Measurements from ENCODE around the gene COL24A1. TPM values are rescaled to one million over a fixed set of nuclear protein-coding genes. Genes with fewer than 3 reads are reported as not detected.
A peak's percentile ranks its signal among the peaks of the same experiment; 100 is the strongest.

Gene COL24A1
- polyA plus RNA-seq, 1 donor, result 1.6 TPM

DNA sequence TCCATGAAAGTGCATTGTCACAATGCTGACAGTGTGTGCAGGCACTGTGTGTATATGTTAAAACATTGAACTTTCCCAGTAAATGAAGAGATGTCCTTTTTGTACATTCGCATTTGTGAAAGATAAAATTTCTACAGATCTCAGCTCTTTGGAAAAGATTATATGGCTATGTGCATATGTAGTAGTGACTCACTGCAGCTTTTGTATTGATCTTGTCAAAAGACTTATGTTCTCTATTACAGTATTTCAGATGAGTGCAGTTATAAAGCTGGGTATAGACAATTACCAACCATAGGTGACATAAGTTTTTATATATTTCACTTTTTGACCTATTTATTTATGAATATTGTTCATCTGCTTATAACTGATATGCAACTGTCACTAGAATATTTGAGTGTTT lies 212.6 kb downstream of the COL24A1 start:
- Histone ChIP-seq H3K36me3 (ENCODE audit: control insufficient read depth, insufficient read depth, low read length) (no peaks in the 10 kb centered on the region), H3K27me3 (ENCODE audit: control insufficient read depth, insufficient read depth, low read length) (no peaks in the 10 kb centered on the region), H3K27ac (ENCODE audit: low read length) (no peak overlapping the region), H3K4me1 (ENCODE audit: control insufficient read depth, insufficient read depth, low read length) (no peaks in the 10 kb centered on the region), H3K4me3 (ENCODE audit: low read length) (no peak overlapping the region), H3K9me3 (ENCODE audit: control insufficient read depth, low read depth, low read length) (no peaks in the 10 kb centered on the region)
- no peak for DNase-seq
- no CpG with 5 or more reads among the region's 1 CpG for whole genome bisulfite sequencing (ENCODE audit: insufficient coverage, low lambda C conversion rate)

GRCh38 chr1:85943526-85943925 lies 213.0 kb downstream of the COL24A1 start:
- no peak overlapping the region for H3K4me3 ChIP-seq (ENCODE audit: low read length)
- no peak overlapping the region for H3K27ac ChIP-seq (ENCODE audit: low read length)
- H3K4me1 ChIP-seq (ENCODE audit: control insufficient read depth, insufficient read depth, low read length), result no peaks in the 10 kb centered on the region
- DNase-seq, result peak in 1 of 2 donors; percentile 50
- H3K36me3 ChIP-seq (ENCODE audit: control insufficient read depth, insufficient read depth, low read length), result no peaks in the 10 kb centered on the region
- no peaks in the 10 kb centered on the region for H3K27me3 ChIP-seq (ENCODE audit: control insufficient read depth, insufficient read depth, low read length)
- H3K9me3 ChIP-seq (ENCODE audit: control insufficient read depth, low read depth, low read length), result no peaks in the 10 kb centered on the region
- WGBS (ENCODE audit: insufficient coverage, low lambda C conversion rate), result 100% methylated on average over 1 of the region's 4 CpGs

- no peaks in the 10 kb centered on the region for H3K4me1 ChIP-seq (ENCODE audit: control insufficient read depth, insufficient read depth, low read length)
- no peaks in the 10 kb centered on the region for H3K27me3 ChIP-seq (ENCODE audit: control insufficient read depth, insufficient read depth, low read length)
- 40% methylated on average over 1 of the region's 2 CpGs for WGBS (ENCODE audit: insufficient coverage, low lambda C conversion rate)
- DNase-seq, result no peak
- H3K9me3 ChIP-seq (ENCODE audit: control insufficient read depth, low read depth, low read length), result no peaks in the 10 kb centered on the region
- H3K27ac ChIP-seq (ENCODE audit: low read length), result no peak overlapping the region
- no peaks in the 10 kb centered on the region for H3K36me3 ChIP-seq (ENCODE audit: control insufficient read depth, insufficient read depth, low read length)
- H3K4me3 ChIP-seq (ENCODE audit: low read length), result no peak overlapping the region
Measured at GRCh38 chr1:85940656-85941306, 215.8 kb downstream of the COL24A1 start.

GRCh38 chr1:85938829-85939228 lies 217.7 kb downstream of the COL24A1 start:
- no peaks in the 10 kb centered on the region for H3K27me3 ChIP-seq (ENCODE audit: control insufficient read depth, insufficient read depth, low read length)
- no peaks in the 10 kb centered on the region for H3K36me3 ChIP-seq (ENCODE audit: control insufficient read depth, insufficient read depth, low read length)
- 93% methylated on average over 3 of the region's 4 CpGs for WGBS (ENCODE audit: insufficient coverage, low lambda C conversion rate)
- no peaks in the 10 kb centered on the region for H3K4me1 ChIP-seq (ENCODE audit: control insufficient read depth, insufficient read depth, low read length)
- DNase-seq, result no peak
- H3K27ac ChIP-seq (ENCODE audit: low read length), result no peak overlapping the region
- H3K4me3 ChIP-seq (ENCODE audit: low read length), result no peak overlapping the region
- H3K9me3 ChIP-seq (ENCODE audit: control insufficient read depth, low read depth, low read length), result no peaks in the 10 kb centered on the region

GRCh38 chr1:85936470-85936869 lies 220.1 kb downstream of the COL24A1 start:
- Histone ChIP-seq H3K27ac (ENCODE audit: low read length) (no peak overlapping the region), H3K9me3 (ENCODE audit: control insufficient read depth, low read depth, low read length) (no peaks in the 10 kb centered on the region), H3K36me3 (ENCODE audit: control insufficient read depth, insufficient read depth, low read length) (no peaks in the 10 kb centered on the region), H3K4me1 (ENCODE audit: control insufficient read depth, insufficient read depth, low read length) (no peaks in the 10 kb centered on the region), H3K27me3 (ENCODE audit: control insufficient read depth, insufficient read depth, low read length) (no peaks in the 10 kb centered on the region), H3K4me3 (ENCODE audit: low read length) (no peak overlapping the region)
- DNase-seq, result no peak
- no CpG with 5 or more reads among the region's 2 CpGs for WGBS (ENCODE audit: insufficient coverage, low lambda C conversion rate)

DNA sequence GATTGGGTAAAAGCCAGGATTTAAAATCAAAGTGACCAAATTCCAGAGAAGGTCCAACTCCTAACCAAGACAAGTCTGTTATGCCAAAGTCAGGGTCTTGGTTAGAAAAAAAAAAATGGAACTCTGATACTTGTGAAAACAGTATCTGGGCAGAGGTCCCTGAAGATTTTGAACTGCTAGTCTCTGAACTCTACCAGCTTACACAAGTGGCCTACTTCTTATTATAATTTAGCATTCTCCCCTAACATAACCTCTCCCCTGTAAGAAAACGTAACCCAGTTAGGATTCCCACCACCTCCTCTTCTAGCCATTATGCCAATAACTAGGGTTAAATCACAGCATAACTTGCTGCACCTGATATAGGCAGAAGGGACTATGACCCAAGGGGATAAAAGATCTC lies 220.5 kb downstream of the COL24A1 start:
- no peak overlapping the region for H3K4me3 ChIP-seq (ENCODE audit: low read length)
- no peaks in the 10 kb centered on the region for H3K27me3 ChIP-seq (ENCODE audit: control insufficient read depth, insufficient read depth, low read length)
- no peaks in the 10 kb centered on the region for H3K9me3 ChIP-seq (ENCODE audit: control insufficient read depth, low read depth, low read length)
- no CpG with 5 or more reads among the region's 1 CpG for WGBS (ENCODE audit: insufficient coverage, low lambda C conversion rate)
- H3K36me3 ChIP-seq (ENCODE audit: control insufficient read depth, insufficient read depth, low read length), result no peaks in the 10 kb centered on the region
- no peak for DNase-seq
- no peak overlapping the region for H3K27ac ChIP-seq (ENCODE audit: low read length)
- no peaks in the 10 kb centered on the region for H3K4me1 ChIP-seq (ENCODE audit: control insufficient read depth, insufficient read depth, low read length)

GRCh38 chr1:85935234-85935633 lies 221.3 kb downstream of the COL24A1 start:
- Histone ChIP-seq H3K4me1 (ENCODE audit: control insufficient read depth, insufficient read depth, low read length) (no peaks in the 10 kb centered on the region), H3K27me3 (ENCODE audit: control insufficient read depth, insufficient read depth, low read length) (no peaks in the 10 kb centered on the region), H3K4me3 (ENCODE audit: low read length) (no peak overlapping the region), H3K36me3 (ENCODE audit: control insufficient read depth, insufficient read depth, low read length) (no peaks in the 10 kb centered on the region), H3K27ac (ENCODE audit: low read length) (no peak overlapping the region), H3K9me3 (ENCODE audit: control insufficient read depth, low read depth, low read length) (no peaks in the 10 kb centered on the region)
- no CpG with 5 or more reads among the region's 2 CpGs for WGBS (ENCODE audit: insufficient coverage, low lambda C conversion rate)
- DNase-seq, result no peak

GRCh38 chr1:85934516-85934915 lies 222.1 kb downstream of the COL24A1 start:
- no peaks in the 10 kb centered on the region for H3K27me3 ChIP-seq (ENCODE audit: control insufficient read depth, insufficient read depth, low read length)
- H3K27ac ChIP-seq (ENCODE audit: low read length), result no peak overlapping the region
- no peaks in the 10 kb centered on the region for H3K36me3 ChIP-seq (ENCODE audit: control insufficient read depth, insufficient read depth, low read length)
- H3K9me3 ChIP-seq (ENCODE audit: control insufficient read depth, low read depth, low read length), result no peaks in the 10 kb centered on the region
- no peak overlapping the region for H3K4me3 ChIP-seq (ENCODE audit: low read length)
- no peak for DNase-seq
- no peaks in the 10 kb centered on the region for H3K4me1 ChIP-seq (ENCODE audit: control insufficient read depth, insufficient read depth, low read length)

- DNase-seq, result no peak
- H3K27me3 ChIP-seq (ENCODE audit: control insufficient read depth, insufficient read depth, low read length), result no peaks in the 10 kb centered on the region
- H3K4me1 ChIP-seq (ENCODE audit: control insufficient read depth, insufficient read depth, low read length), result no peaks in the 10 kb centered on the region
- H3K4me3 ChIP-seq (ENCODE audit: low read length), result no peak overlapping the region
- H3K9me3 ChIP-seq (ENCODE audit: control insufficient read depth, low read depth, low read length), result no peaks in the 10 kb centered on the region
- no peak overlapping the region for H3K27ac ChIP-seq (ENCODE audit: low read length)
- no peaks in the 10 kb centered on the region for H3K36me3 ChIP-seq (ENCODE audit: control insufficient read depth, insufficient read depth, low read length)
Measured at GRCh38 chr1:85933961-85934360, 222.6 kb downstream of the COL24A1 start.

- Histone ChIP-seq H3K4me1 (ENCODE audit: control insufficient read depth, insufficient read depth, low read length) (no peaks in the 10 kb centered on the region), H3K9me3 (ENCODE audit: control insufficient read depth, low read depth, low read length) (no peaks in the 10 kb centered on the region), H3K27me3 (ENCODE audit: control insufficient read depth, insufficient read depth, low read length) (no peaks in the 10 kb centered on the region), H3K36me3 (ENCODE audit: control insufficient read depth, insufficient read depth, low read length) (no peaks in the 10 kb centered on the region), H3K4me3 (ENCODE audit: low read length) (no peak overlapping the region), H3K27ac (ENCODE audit: low read length) (no peak overlapping the region)
- no peak for DNase-seq
- WGBS (ENCODE audit: insufficient coverage, low lambda C conversion rate), result no CpG with 5 or more reads among the region's 3 CpGs
Measured at GRCh38 chr1:85911742-85912141, 244.8 kb downstream of the COL24A1 start.

- H3K9me3 ChIP-seq (ENCODE audit: control insufficient read depth, low read depth, low read length), result peaks cover 4% of the 10 kb centered on the region
- H3K4me3 ChIP-seq (ENCODE audit: low read length), result no peak overlapping the region
- no peaks in the 10 kb centered on the region for H3K4me1 ChIP-seq (ENCODE audit: control insufficient read depth, insufficient read depth, low read length)
- H3K36me3 ChIP-seq (ENCODE audit: control insufficient read depth, insufficient read depth, low read length), result no peaks in the 10 kb centered on the region
- H3K27me3 ChIP-seq (ENCODE audit: control insufficient read depth, insufficient read depth, low read length), result no peaks in the 10 kb centered on the region
- H3K27ac ChIP-seq (ENCODE audit: low read length), result no peak overlapping the region
- no peak for DNase-seq
Measured at GRCh38 chr1:85900921-85901320, 255.7 kb downstream of the COL24A1 start.
